ENCODE measurements around the gene FRMD8. TPM values are rescaled to one million over a fixed set of nuclear protein-coding genes. Genes with fewer than 3 reads are reported as not detected.
"Not testable (repeated sequence)": the region's sequence is repeated elsewhere in the genome, so short reads cannot be mapped to it uniquely, and the experiment has no call there.

Gene FRMD8
- total RNA-seq, 1 donor from 2014 or later = 121 TPM

DNA sequence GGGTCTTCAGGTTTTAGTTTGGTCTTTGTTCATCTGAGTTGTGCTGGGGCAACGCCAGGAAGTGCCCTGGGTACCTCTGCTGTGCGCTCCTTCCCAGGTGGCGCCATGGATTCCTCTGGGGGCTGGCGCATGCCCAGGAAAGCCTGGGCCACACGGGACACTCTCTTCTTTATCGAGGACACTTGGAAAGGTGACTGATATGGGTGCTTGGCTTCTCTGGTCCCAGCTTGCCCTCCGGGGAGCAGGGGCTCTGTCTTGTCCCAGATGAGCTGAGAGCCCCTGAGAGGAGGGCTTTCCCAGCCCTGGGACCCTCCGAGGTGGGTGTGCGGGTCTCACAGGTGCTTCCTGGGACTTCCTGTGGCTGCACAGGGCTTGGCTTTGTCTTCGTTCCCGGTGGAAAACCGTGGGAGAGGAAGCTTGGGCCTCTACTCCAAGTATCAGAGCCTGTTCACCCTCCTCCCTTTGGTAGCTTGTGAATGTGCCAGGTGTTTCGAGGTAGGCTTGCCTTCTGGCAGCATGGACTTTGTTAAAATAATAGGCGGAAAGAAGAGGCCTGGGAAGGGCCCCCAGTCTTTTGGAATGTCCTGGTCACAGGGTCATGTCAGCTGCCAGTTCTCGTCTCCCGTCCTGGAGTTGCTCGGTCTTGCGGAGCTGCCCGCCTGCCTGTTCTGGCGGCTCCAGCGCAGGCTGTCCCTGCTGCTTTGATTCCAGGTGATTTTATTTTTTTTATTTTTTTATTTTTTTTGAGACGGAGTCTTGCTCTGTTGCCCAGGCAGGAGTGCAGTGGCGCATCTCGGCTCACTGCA is 26.0 kb downstream of the FRMD8 start:
- DNase-seq (ENCODE audit: extremely low read depth, low read depth, low spot score) = no peak

DNA sequence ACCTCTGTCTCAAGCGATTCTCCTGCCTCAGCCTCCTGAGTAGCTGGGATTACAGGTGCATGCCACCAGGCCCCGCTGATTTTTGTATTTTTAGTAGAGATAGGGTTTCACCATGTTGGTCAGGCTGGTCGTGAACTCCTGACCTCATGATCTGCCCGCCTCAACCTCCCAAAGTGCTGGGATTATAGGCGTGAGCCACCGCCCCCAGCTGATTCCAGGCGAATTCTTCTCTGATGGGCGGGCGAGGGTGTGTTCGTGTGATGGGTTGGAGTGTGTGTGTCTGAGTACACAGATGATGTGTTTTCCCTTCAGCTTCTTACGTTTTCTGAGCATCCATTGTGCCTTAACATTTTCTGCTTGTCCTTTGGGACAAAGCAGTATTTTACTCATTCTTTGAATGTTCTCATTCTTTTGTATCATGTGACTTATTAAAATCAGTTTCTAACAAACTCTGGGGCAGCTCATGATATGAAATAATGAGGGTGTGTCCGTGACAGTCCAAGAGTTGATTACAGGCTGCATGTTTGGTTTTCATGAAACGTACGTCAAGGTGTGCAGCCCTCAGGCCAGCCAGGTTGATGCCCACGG is 26.7 kb downstream of the FRMD8 start:
- not testable (repeated sequence) for DNase-seq (ENCODE audit: extremely low read depth, low read depth, low spot score)

GRCh38 chr11:65414776-65415498 is 28.5 kb downstream of the FRMD8 start:
- DNase-seq (ENCODE audit: extremely low read depth, low read depth, low spot score) = no peak

DNA sequence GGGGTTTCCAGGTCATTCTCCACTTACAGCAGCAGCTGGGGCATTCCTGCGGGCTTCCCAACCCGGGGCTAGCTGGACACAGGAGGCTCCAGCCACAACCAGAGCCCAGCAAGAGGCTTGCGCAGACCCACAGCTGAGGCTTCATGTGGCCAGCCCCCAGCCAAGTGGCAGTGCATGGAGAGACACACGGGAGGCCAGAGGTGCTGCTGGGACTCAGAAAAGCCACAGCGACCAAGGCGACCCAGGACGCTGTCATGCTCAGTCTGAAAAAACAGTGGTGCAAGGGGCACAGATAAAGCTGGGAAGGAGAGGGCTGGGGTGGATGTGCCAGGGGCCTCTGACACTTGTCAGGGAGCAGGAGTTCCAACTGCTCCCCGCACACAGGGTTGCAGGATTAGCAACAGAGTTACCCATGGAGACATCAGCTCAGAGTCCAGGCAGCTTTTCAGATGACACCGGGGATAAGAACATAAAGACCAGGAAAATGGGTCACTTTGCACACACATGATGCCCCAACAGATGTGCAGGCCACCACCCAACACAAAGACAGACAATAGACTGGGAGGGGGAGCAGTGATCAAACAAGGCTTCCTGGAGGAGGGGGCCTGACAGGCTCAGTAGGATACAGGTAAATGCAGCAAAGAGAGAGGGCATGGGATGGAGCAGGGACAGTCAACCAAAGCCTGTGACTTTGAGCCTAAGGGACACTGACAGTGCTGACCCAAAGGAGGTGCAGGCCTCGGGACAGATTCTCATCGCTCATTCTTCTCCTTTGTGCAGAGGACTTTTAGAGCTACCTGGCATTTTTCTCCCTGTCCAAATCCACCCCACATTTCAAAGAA is 29.3 kb downstream of the FRMD8 start:
- DNase-seq (ENCODE audit: extremely low read depth, low read depth, low spot score) = no peak

DNA sequence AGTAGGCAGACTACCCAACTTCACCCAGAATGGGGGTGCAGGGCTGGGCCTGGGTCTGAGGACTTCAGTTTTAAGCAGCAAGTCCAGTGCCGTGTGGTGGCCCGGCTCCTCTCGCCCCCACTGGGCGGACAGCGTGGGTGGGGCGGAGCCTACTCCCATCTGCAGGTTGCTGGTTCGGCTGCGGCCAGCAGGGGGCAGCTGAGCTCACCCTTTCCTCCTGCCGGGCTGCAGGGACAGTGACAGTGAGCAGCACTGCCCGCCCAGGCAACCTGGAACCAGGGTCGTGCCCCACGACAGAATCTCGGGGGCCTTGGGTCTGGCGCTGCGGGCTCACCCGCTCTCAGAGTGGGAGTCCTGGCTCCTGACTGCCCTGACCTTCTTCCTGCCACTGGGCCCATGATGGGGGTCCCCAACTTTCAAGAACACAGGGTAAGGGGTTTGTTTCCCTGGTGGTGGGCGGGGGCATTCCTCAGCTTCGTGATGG is 29.9 kb downstream of the FRMD8 start:
- no peak for DNase-seq (ENCODE audit: extremely low read depth, low read depth, low spot score)

- no peak for DNase-seq (ENCODE audit: extremely low read depth, low read depth, low spot score)
Observed at GRCh38 chr11:65416841-65417701, 30.6 kb downstream of the FRMD8 start.

DNA sequence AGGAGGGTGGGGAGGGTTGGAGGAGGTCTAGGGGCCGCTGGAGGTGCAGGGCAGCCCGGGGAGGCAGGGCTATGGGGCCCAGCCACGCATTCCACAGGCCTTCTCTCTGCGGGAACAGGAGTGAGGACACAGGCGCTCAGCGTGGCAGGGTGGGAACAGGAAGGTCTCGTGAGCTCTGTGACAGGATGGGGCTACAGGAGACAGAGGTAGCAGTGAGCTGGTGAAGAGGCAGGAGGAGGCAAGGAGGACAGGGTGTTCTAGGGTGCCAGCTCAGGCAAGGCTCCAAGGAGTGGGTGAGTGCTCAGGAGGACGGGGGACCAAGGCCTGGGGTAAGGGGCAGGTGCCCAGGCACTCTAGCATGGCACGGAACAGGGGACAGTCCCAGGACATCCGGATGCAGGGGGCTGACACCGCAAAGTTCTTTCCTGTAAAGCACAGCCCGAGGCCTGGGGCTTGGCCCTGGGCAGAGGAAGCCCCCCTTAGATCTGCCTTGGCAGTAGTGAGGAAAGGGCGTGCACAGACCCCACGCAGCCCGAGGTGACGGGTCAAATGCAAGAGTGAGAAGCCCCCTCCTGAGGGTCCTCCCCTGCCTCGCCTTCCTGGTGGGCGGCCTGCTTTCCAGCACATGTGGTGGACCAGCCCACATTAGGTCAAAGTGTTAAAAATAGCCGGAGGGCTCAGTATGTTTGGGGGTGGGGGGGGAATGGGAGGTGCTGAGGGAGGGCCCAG is 31.4 kb downstream of the FRMD8 start:
- DNase-seq (ENCODE audit: extremely low read depth, low read depth, low spot score) = no peak

- DNase-seq (ENCODE audit: extremely low read depth, low read depth, low spot score) = no peak
Observed at GRCh38 chr11:65418431-65418680, 31.9 kb downstream of the FRMD8 start.

GRCh38 chr11:65418681-65419459 is 32.4 kb downstream of the FRMD8 start:
- DNase-seq (ENCODE audit: extremely low read depth, low read depth, low spot score) = no peak

DNA sequence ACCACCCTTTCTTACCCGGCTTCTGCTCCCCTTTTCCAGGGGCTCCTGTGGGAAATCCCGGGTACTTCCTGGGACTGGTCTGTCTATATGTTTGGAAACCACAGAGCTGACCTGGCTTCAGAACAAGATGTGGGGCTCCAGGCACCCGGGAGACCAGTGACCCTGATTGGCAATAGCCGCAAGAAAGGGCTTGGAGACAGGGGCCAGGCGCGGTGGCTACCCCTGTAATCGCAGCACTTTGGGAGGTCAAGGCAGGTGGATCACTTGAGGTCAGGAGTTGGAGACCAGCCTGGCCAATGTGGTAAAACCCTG is 33.0 kb downstream of the FRMD8 start:
- DNase-seq (ENCODE audit: extremely low read depth, low read depth, low spot score) = no peak

GRCh38 chr11:65419772-65420481 is 33.5 kb downstream of the FRMD8 start:
- DNase-seq (ENCODE audit: extremely low read depth, low read depth, low spot score) = no peak

DNA sequence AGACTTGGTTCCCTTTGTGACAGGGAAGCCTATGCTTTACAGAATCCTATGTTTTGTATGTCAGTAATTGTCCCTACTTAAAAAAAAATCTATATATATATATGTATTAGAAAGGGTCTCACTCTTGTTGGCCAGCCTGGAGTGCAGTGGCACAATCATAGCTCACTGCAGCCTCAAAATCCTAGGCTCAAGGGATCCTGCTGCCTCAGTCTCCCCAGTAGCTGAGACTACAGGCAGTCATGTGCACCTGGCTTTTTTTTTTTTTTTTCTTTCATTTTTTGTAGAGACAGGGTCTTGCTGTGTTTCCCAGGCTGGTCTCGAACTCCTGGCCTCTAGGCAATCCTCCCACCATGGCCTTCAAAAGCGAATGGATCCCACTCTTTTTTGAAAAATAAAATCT is 34.1 kb downstream of the FRMD8 start:
- no peak for DNase-seq (ENCODE audit: extremely low read depth, low read depth, low spot score)

GRCh38 chr11:65420979-65421793 is 34.7 kb downstream of the FRMD8 start:
- no peak for DNase-seq (ENCODE audit: extremely low read depth, low read depth, low spot score)

DNA sequence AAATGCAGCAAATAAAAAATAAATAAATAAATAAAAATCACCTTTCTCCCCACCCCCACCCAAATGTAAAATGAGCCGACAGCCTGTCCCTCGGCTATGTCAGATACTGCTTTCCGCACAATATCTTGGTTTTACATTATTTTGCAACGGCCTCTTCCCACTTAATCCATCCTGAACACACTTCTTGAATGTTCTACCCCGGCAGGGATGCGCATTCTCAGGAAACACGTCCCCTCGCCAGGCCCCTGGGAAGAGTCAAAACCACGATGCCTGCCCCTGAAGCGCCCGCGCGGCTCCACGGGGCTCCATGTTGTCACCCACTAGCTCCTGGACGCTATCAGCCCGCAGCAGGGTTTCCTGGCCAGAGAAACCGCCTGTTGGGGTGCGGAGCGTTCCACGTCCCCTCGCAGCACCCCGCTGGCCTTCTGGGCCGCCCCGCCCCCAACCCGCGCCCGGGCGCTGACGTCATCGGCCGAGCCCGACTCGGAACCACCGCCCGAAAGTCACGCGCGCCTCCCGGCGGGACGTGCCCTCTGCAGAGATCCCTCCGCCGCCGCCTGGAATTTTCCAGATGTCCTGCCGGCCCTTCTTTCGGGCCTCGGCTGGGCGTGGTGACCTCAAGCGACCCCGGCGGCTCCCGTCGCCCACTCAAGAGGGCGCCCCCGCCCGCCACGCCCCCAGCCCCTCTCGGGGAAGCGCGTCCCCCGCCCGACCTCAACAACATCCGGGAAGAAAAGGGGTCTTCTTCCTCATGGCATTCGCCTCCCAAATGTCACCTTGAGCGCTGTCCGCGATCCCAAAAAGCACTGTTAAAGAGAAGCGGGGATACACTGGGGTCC is 35.6 kb downstream of the FRMD8 start:
- DNase-seq (ENCODE audit: extremely low read depth, low read depth, low spot score) = no peak

DNA sequence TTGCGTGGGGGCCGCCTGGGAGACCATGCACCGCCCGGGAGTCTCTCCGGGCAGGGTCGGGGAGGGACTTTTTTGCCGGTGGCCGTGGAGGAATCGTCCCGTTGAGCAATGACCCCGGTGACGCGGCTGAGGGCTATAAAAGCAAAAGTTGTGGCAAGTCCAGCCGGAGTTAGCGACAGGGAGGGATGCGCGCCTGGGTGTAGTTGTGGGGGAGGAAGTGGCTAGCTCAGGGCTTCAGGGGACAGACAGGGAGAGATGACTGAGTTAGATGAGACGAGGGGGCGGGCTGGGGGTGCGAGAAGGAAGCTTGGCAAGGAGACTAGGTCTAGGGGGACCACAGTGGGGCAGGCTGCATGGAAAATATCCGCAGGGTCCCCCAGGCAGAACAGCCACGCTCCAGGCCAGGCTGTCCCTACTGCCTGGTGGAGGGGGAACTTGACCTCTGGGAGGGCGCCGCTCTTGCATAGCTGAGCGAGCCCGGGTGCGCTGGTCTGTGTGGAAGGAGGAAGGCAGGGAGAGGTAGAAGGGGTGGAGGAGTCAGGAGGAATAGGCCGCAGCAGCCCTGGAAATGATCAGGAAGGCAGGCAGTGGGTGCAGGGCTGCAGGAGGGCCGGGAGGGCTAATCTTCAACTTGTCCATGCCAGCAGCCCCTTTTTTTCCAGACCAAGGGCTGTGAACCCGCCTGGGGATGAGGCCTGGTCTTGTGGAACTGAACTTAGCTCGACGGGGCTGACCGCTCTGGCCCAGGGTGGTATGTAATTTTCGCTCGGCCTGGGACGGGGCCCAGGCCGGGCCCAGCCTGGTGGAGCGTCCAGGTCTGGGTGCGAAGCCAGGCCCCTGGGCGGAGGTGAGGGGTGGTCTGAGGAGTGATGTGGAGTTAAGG is 36.4 kb downstream of the FRMD8 start, which contains the start of gene NEAT1:
NEAT1 (plus strand) TSS at position 166 of the 883 bp plus-strand sequence.
- DNase-seq (ENCODE audit: extremely low read depth, low read depth, low spot score) = no peak
